GM19468 (cell line): ENCODE measurements around the gene EN2.

ENCODE experiments used
- ATAC-seq: cut with Tn5 transposase; IDR thresholded peaks from one replicate; pipeline ENCODE4 v1.9.1; 2021; ENCODE audit warnings: mild to moderate bottlenecking, moderate library complexity, moderate number of reproducible peaks; ENCODE audit not compliant: unreplicated experiment; ENCODE audit errors: extremely low read depth

Gene EN2

GRCh38 chr7:155458111-155458877, at the start of gene EN2:
Gene EN2, plus strand, starts transcription at chr7:155458129. Its CDS starts 249 bp downstream, at chr7:155458378.
- ATAC-seq = no peak

DNA sequence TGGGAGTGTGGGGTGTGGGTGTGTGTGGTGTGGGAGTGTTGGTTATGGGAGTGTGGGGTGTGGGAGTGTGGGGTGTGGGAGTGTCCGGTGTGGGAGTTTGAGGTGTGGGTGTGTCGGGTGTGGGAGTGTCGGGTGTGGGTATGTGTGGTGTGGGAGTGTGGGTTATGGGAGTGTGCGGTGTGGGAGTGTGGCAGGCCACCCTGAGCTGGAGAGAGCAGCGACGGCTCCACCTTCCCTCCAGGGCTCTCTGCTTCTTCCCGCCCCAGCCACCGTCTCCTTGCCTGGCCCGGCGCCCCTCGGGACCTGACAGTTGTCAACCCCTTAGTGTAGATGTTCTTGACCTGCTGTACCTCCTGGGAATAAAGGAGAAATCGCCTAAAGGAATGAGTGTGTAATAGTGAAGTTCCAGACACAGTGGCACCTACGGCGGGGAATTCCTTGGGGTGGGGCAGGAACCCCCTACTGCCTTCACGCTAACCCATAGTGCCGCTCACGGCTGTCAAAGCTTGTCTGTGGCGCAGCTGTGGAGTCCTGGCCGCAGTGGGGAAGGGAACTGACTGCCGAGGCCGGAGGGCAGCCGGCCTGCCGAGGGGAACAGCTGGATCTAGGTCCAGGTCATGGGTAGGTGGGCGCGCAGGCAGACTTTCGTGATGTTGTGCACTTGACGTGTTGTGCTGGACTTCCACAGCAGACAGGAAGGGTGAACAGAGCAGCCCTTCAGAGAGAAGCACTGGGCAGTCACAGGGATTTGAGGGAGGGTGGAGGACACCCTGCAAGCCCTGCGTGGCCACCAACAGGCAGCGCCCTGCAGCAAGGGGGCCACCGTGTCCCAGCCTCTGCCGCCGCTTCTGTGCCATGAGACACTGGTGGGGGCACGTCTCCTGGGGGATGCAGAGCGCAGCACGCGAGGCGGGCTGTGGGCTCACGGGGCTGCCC, 49.0 kb upstream of the EN2 start:
- no peak for ATAC-seq

DNA sequence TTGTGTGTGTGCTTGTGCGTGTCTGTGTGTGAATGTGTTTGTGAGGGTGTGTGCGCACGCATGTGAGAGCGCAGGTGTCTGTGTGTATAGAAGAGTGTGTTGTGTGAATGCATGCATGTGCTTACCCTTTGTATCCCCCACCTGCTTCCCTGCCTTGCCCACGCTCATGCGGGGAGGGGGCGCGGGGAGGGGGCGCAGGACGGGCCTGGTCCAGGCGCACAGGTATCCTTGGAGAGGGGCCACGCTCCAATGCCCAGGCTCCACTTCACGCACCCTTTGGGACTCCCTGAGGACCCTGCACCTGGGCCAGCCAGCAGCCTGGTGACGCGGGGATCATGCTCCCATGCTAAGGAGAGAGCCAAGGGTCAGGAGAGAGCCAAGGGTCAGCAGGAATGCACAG, 47.9 kb upstream of the EN2 start:
- ATAC-seq = no peak

DNA sequence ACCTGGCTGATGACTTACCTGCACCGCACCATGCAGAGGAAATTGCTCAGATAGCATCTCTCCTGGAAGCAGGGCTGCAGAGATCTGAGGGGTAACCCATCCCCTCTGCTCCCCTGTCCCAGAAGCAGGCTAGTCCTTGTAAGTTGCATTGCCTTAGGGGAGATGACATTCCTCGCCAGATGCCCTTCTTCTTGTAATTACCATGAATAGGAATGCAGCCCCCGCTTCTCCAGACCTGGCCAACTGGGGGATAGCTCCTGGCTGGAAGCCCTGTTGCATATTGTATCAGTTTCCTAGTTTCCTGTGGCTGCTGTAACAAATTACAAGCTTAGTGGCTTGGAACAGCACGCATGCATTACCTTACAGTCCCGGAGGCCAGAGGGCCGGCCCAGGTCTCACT, 47.5 kb upstream of the EN2 start:
- no peak for ATAC-seq

GRCh38 chr7:155411718-155412415, 46.1 kb upstream of the EN2 start:
- ATAC-seq = no peak

GRCh38 chr7:155412416-155413253, 45.3 kb upstream of the EN2 start:
- ATAC-seq = peak; percentile 80

GRCh38 chr7:155414547-155415492, 43.1 kb upstream of the EN2 start:
- ATAC-seq = no peak

- ATAC-seq = no peak
Observed at GRCh38 chr7:155416646-155417380, 41.1 kb upstream of the EN2 start.

DNA sequence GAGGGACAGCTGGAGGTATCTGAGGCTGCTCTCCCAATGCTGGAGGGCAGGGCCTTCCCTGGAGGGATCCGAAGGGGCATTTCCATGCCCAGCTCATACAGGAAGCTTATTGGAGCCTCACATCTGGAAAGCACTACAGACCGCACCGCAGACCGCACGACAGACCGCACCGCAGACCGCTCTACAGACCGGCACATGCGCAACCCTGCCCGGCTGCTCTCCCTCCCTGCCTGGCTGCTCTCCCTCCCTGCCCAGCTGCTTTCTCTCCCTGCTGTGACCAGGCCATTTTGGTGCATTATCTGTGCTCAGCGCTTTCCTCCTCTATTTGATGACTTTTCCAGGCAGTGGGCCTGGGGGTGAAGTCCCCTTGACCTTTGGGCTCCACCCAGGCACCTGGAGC, 39.6 kb upstream of the EN2 start:
- ATAC-seq = no peak

- ATAC-seq = no peak
Observed at GRCh38 chr7:155418941-155419755, 38.8 kb upstream of the EN2 start.

- ATAC-seq = no peak
Observed at GRCh38 chr7:155420116-155420515, 37.8 kb upstream of the EN2 start.

GRCh38 chr7:155422151-155422550, 35.8 kb upstream of the EN2 start:
- ATAC-seq = no peak

- ATAC-seq = no peak
Observed at GRCh38 chr7:155422599-155423336, 35.2 kb upstream of the EN2 start.

DNA sequence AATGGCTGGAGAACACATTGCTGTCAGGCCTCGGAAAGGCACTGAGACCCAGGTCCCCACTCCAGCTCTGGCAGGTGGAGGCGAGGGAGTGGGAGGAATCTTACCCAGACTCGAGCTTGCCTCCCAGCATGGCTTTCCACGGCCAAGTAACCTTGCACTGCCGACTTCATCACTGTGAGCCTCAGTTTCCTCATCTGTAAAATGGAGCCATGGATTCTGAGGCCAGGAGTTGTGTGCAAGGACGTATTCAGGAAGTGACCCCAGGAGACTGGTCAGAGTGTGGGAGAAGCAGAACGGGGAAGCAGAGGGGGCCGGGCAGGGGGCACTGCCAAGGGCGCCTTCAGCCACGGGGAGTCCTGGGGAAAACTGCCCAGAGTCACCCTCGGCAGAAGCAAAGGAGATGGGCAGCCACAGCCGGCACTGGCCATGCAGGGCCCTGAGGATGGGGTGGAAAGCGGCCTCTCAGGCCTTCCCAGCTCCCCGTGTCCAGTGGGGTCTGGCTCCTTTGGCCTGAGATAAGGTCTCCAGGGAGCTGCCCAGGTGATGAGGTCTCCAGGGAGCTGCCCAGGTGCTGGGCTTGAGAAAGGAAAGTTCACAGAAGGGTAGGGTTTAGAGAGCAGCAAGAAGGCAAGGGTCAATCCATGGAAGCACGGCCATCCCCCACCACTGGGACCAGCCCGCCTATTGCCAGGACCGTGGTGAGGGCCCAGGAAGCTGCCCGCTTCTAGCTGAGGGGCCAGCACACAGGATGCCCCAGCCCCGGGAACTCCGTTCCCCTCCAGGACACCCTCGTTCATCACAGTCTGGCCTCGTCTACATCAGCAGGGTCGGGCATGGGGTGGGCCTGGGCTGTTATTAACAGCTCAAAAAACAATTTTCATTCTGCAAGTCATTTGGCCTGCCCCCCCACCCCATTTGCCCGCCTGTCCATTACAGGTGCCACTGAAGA, 34.3 kb upstream of the EN2 start:
- no peak for ATAC-seq

- ATAC-seq = no peak
Observed at GRCh38 chr7:155424301-155425010, 33.5 kb upstream of the EN2 start.
